HCT116 (cell line): Measurements from ENCODE around the gene WDR35. TPM values are rescaled to one million over a fixed set of nuclear protein-coding genes. Genes with fewer than 3 reads are reported as not detected.
A peak's percentile ranks its signal among the peaks of the same experiment; 100 is the strongest.

Experiments
- ATAC-seq: fragments of 200-7000 bp; cut with Tn5 transposase; 2 replicates; pipeline ENCODE4 v1.9.1; 2020; ENCODE audit warnings: mild to moderate bottlenecking, moderate library complexity
- BruUV-seq: library from RNA; stranded (reverse); fragments of 400-500 nt; replicated peaks from 2 replicates; lab custom pipeline; 2021; lab: Mats Ljungman, UMichigan
- CTCF ChIA-PET: fragments of 300-600 bp; sonication (Branson Sonifier 250); formaldehyde crosslinking; loops from one replicate; lab custom pipeline; 2021; ENCODE audit warnings: antibody characterized with exemption; lab: Charles Lee
- POLR2A ChIA-PET: fragments of 300-600, 350-600 bp; sonication (Branson Sonifier 250); formaldehyde crosslinking; loops from one replicate; lab custom pipeline; 2021; ENCODE audit warnings: antibody characterized with exemption; lab: Charles Lee
- RAD21 ChIA-PET, 2 experiments: fragments of 300-600 bp; sonication (Branson Sonifier 250); formaldehyde crosslinking; loops; one replicate each; lab custom pipeline; 2023; ENCODE audit warnings: low total read pairs in 2 of 2; ENCODE audit not compliant: uncharacterized antibody in 2 of 2, unreplicated experiment in 2 of 2, low non-redundant PET in 1 of 2; lab: Charles Lee
- DNase-seq: peaks from one replicate; pipeline ENCODE4 v3.0.0-alpha.2; 2010; ENCODE audit warnings: low read depth, low spot score
- H2AFZ ChIP-seq: fragments of 200-600 bp; shearing (Covaris generic), sonication (generic); 2 replicates; pipeline ENCODE4 v1.6.1; 2017; ENCODE audit warnings: low read depth, mixed run types, mixed read lengths, antibody characterized with exemption, low read length; ENCODE audit not compliant: poor library complexity, severe bottlenecking
- H3K27ac ChIP-seq: 2 replicates; pipeline ENCODE4 v1.5.1; 2012; ENCODE audit warnings: low read depth, low read length
- H3K27me3 ChIP-seq: fragments of 200-600 bp; sonication (generic); 2 replicates; pipeline ENCODE4 v1.6.1; 2016; ENCODE audit warnings: mixed run types, low read length, mixed read lengths; ENCODE audit not compliant: insufficient read depth
- H3K36me3 ChIP-seq, 2 experiments: fragments of 200-500 bp in 1 of 2; fragments of 200-600 bp in 1 of 2; sonication (Bioruptor generic) in 1 of 2; sonication (generic) in 1 of 2; 2 replicates each; pipeline versions ENCODE4 v1.5.1 to v1.6.1; 2014 to 2016; ENCODE audit warnings: low read length in 2 of 2, inconsistent platforms in 1 of 2, mixed read lengths in 1 of 2, mixed run types in 1 of 2; ENCODE audit not compliant: insufficient read depth in 2 of 2, control insufficient read depth in 1 of 2
- H3K4me1 ChIP-seq, 2 experiments: fragments of 200-600 bp in 1 of 2; sonication (generic) in 1 of 2; 2 replicates each; pipeline versions ENCODE4 v1.5.1 to v1.6.1; 2012 to 2017; ENCODE audit warnings: low read length in 2 of 2, inconsistent platforms in 1 of 2, mild to moderate bottlenecking in 1 of 2, mixed read lengths in 1 of 2, mixed run types in 1 of 2, moderate library complexity in 1 of 2; ENCODE audit not compliant: insufficient read depth in 2 of 2, control insufficient read depth in 1 of 2
- H3K4me2 ChIP-seq: fragments of 200-600 bp; sonication (generic); 2 replicates; pipeline ENCODE4 v1.6.1; 2017; ENCODE audit warnings: mixed run types, low read length, mixed read lengths
- H3K4me3 ChIP-seq, 2 experiments: fragments of 200-600 bp in 1 of 2; sonication (generic) in 1 of 2; replicated peaks in 1 of 2; 2 replicates each; pipeline ENCODE4 v1.5.1; 2011 to 2016; ENCODE audit warnings: low read length in 2 of 2, control low read depth in 1 of 2, low read depth in 1 of 2, mild to moderate bottlenecking in 1 of 2, mixed read lengths in 1 of 2, mixed run types in 1 of 2
- H3K79me2 ChIP-seq: fragments of 200-600 bp; sonication (generic); 2 replicates; pipeline ENCODE4 v1.6.1; 2017; ENCODE audit warnings: mild to moderate bottlenecking, mixed run types, low read length, moderate library complexity, mixed read lengths; ENCODE audit not compliant: insufficient read depth
- H3K9ac ChIP-seq: fragments of 200-600 bp; sonication (generic); 2 replicates; pipeline ENCODE4 v1.6.1; 2016; ENCODE audit warnings: low read length, mixed read lengths
- H3K9me2 ChIP-seq: fragments of 200-600 bp; sonication (generic), shearing (Covaris generic); 2 replicates; pipeline ENCODE4 v1.6.1; 2017; ENCODE audit warnings: mixed run types, mild to moderate bottlenecking, moderate library complexity; ENCODE audit not compliant: insufficient read depth
- H3K9me3 ChIP-seq, 2 experiments: fragments of 200-500 bp in 1 of 2; fragments of 200-600 bp in 1 of 2; sonication (Bioruptor generic) in 1 of 2; sonication (generic) in 1 of 2; 2 replicates each; pipeline ENCODE4 v1.6.1; 2014 to 2017; ENCODE audit warnings: low read length in 2 of 2, mixed read lengths in 2 of 2, inconsistent platforms in 1 of 2, low read depth in 1 of 2, mild to moderate bottlenecking in 1 of 2, mixed run types in 1 of 2, moderate library complexity in 1 of 2; ENCODE audit not compliant: control insufficient read depth in 1 of 2, insufficient read depth in 1 of 2
- H4K20me1 ChIP-seq: fragments of 200-600 bp; sonication (generic), shearing (Covaris generic); 2 replicates; pipeline ENCODE4 v1.6.1; 2017; ENCODE audit warnings: mixed run types, mild to moderate bottlenecking, moderate library complexity; ENCODE audit not compliant: insufficient read depth
- CBX3 ChIP-seq: IDR thresholded peaks from 2 replicates; pipeline ENCODE4 v1.6.1; 2012; ENCODE audit warnings: low read depth
- CEBPB ChIP-seq: IDR thresholded peaks from 2 replicates; pipeline ENCODE4 v1.6.1; 2012; ENCODE audit warnings: low read depth
- EGR1 ChIP-seq: IDR thresholded peaks from 2 replicates; pipeline ENCODE4 v1.6.1; 2012; ENCODE audit warnings: low read depth
- EZH2 ChIP-seq: fragments of 200-600 bp; sonication (generic); IDR thresholded peaks from 2 replicates; pipeline ENCODE4 v1.6.1; 2017; ENCODE audit warnings: antibody characterized with exemption, mixed run types
- EZH2phosphoT487 ChIP-seq: fragments of 200-600 bp; IDR thresholded peaks from 2 replicates; pipeline ENCODE4 v1.6.1; 2018; ENCODE audit warnings: antibody characterized with exemption, borderline replicate concordance
- FOSL1 ChIP-seq: IDR thresholded peaks from 2 replicates; pipeline ENCODE4 v1.6.1; 2012; ENCODE audit warnings: low read depth
- JUND ChIP-seq: IDR thresholded peaks from 2 replicates; pipeline ENCODE4 v1.6.1; 2012
- POLR2A ChIP-seq: IDR thresholded peaks from 2 replicates; pipeline ENCODE4 v1.7.0; 2011; ENCODE audit warnings: borderline replicate concordance; ENCODE audit not compliant: insufficient read depth, insufficient read length; ENCODE audit errors: extremely low read depth
- POLR2AphosphoS5 ChIP-seq: IDR thresholded peaks from 2 replicates; pipeline ENCODE4 v1.6.1; 2011; ENCODE audit warnings: mild to moderate bottlenecking, low read depth, low read length, moderate library complexity
- RAD21 ChIP-seq: IDR thresholded peaks from 2 replicates; pipeline ENCODE4 v1.6.1; 2012; ENCODE audit warnings: low read depth, mild to moderate bottlenecking
- TCF7L2 ChIP-seq: IDR thresholded peaks from 2 replicates; pipeline ENCODE4 v1.7.0; 2011; ENCODE audit warnings: borderline replicate concordance, inconsistent platforms; ENCODE audit not compliant: insufficient read depth, insufficient read length; ENCODE audit errors: extremely low read depth
- YY1 ChIP-seq: IDR thresholded peaks from 2 replicates; pipeline ENCODE4 v1.6.1; 2011; ENCODE audit warnings: low read length, low read depth, moderate library complexity, mild to moderate bottlenecking; ENCODE audit not compliant: insufficient replicate concordance; ENCODE audit errors: extremely low read depth
- ZFX ChIP-seq: fragments of 450-650 bp; IDR thresholded peaks from 2 replicates; pipeline ENCODE4 v1.6.1; 2017
- ZNF274 ChIP-seq: fragments of 200-500 bp; sonication (Bioruptor generic); IDR thresholded peaks from 2 replicates; pipeline ENCODE4 v1.6.1; 2014; ENCODE audit warnings: mild to moderate bottlenecking, low read depth, low read length, inconsistent platforms
- intact Hi-C: fragments of 100-400 bp; cut with micrococcal nuclease; formaldehyde crosslinking; loops from 2 replicates; pipeline ENCODE4 v1.10.0; 2022
- total RNA-seq: library from RNA; stranded (reverse); gene quantifications from one replicate; pipeline ENCODE4 v1.2.1, GENCODE V29; 2021; ENCODE audit not compliant: unreplicated experiment
- TF ChIP-seq, protein P1 (sequence below): IDR thresholded peaks from 2 replicates; pipeline ENCODE4 v1.6.1; 2011; ENCODE audit warnings: mild to moderate bottlenecking, low read length, moderate library complexity; ENCODE audit not compliant: insufficient replicate concordance; ENCODE audit errors: extremely low read depth
- TF ChIP-seq, protein P2 (sequence below): IDR thresholded peaks from 2 replicates; pipeline ENCODE4 v1.6.1; 2012
- TF ChIP-seq, protein P3 (sequence below): IDR thresholded peaks from 2 replicates; pipeline ENCODE4 v1.6.1; 2012
- TF ChIP-seq, protein P4 (sequence below), 3 experiments: fragments of 200-600 bp in 1 of 3; sonication (generic) in 1 of 3; IDR thresholded peaks in 2 of 3; conservative IDR thresholded peaks in 1 of 3; 2 replicates each; pipeline ENCODE4 v1.5.1; 2012 to 2017; ENCODE audit warnings: low read depth in 2 of 3, low read length in 2 of 3, antibody characterized with exemption in 1 of 3, borderline replicate concordance in 1 of 3, control low read depth in 1 of 3, mild to moderate bottlenecking in 1 of 3, mixed read lengths in 1 of 3, mixed run types in 1 of 3, moderate library complexity in 1 of 3; ENCODE audit not compliant: insufficient read depth in 1 of 3

WDR35 gene
- total RNA-seq, 1 experiment from 2014 or later = 9.6 TPM

DNA sequence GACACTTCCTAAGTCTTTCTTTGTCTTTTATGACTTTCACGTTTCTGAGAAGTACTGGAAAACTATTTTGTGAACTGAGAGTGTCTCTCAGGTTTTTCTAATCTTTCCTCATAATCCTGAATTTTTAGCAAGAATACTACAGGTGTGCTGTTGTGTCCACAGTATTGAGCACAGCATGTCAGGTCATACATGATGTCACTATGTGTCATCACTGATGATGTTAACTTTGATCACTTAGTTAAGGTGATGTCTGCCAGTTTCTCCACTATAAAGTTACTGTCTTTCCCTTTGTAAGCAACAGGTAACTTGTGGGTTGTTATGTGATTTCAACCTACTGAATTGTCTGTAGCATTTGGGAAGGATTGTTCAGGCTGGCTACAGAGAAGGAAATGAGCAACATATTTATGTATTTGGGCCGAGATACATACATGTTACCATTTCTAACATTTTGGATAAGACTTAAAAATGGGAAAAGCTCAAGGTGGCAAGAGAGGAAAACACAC is 11.5 kb upstream of the WDR35 start:
- POLR2A ChIA-PET = no interaction called here
- Histone ChIP-seq H3K4me3 (no peak overlapping the region), H3K27ac (no peak overlapping the region), H3K9me3 (no peaks in the 10 kb centered on the region), H4K20me1 (no peaks in the 10 kb centered on the region), H3K36me3 (no peaks in the 10 kb centered on the region), H3K79me2 (no peaks in the 10 kb centered on the region), H3K9ac (no peak overlapping the region), H3K9me2 (no peaks in the 10 kb centered on the region), H2AFZ (no peak overlapping the region), H3K27me3 (no peaks in the 10 kb centered on the region), H3K4me2 (no peak overlapping the region), H3K4me1 (no peaks in the 10 kb centered on the region)
- no TSS peak for BruUV-seq
- CTCF ChIA-PET = interaction anchor here (1.8 kb wide), 1 partner anchor 14 kb away, joined by 9 read pairs; no protein-coding TSS in a partner anchor
- TF ChIP-seq FOSL1 (0 out of 2 replicates have a peak, but pooled peaks have one; percentile 16), TCF7L2 (no peak)
- ATAC-seq (no peak), DNase-seq (no peak)
- RAD21 ChIA-PET = no interaction called here
- intact Hi-C loops = no loop called here

DNA sequence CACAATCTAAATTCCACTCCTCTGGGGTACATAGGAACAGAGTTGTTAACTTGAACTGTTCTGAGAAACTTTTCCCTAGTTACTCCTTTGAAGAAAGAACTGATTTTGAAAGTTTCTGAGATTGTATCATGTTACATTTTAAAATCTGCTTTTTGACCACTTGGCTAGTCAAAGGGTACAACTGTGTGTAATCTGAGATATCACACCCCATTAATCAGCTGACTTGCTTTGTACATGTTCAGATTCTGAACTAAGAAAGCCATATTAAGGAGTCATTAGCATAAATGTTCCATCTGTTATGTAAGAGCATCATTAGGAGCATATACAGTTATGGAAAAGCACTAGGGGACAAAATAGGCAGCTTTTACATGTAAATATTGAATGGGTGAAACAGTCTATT is 3.8 kb upstream of the WDR35 start:
- DNase-seq (no peak), ATAC-seq (no peak)
- Histone ChIP-seq H3K4me3 (no peak overlapping the region), H3K4me1 (peaks cover 2 to 14% of the 10 kb centered on the region in 2 experiments; a peak in 3 of 4 replicates), H3K9me3 (no peaks in the 10 kb centered on the region), H3K36me3 (no peaks in the 10 kb centered on the region), H4K20me1 (no peaks in the 10 kb centered on the region), H3K79me2 (peaks cover 10% of the 10 kb centered on the region), H3K27ac (no peak overlapping the region), H3K27me3 (no peaks in the 10 kb centered on the region), H3K9ac (no peak overlapping the region), H3K4me2 (no peak overlapping the region), H2AFZ (no peak overlapping the region), H3K9me2 (no peaks in the 10 kb centered on the region)
- intact Hi-C loops = no loop called here
- ChIA-PET RAD21 (no interaction called here), CTCF (no interaction called here), POLR2A (no interaction called here)
- no TSS peak for BruUV-seq
- TF ChIP-seq JUND = no peak
- no peak for TF ChIP-seq FOSL1
- no peak for TF ChIP-seq ZFX
- TF ChIP-seq POLR2A = no peak
- no peak for TF ChIP-seq ZNF274
- TF ChIP-seq CEBPB = no peak
- no peak for TF ChIP-seq CBX3
- TF ChIP-seq, protein P1, sequence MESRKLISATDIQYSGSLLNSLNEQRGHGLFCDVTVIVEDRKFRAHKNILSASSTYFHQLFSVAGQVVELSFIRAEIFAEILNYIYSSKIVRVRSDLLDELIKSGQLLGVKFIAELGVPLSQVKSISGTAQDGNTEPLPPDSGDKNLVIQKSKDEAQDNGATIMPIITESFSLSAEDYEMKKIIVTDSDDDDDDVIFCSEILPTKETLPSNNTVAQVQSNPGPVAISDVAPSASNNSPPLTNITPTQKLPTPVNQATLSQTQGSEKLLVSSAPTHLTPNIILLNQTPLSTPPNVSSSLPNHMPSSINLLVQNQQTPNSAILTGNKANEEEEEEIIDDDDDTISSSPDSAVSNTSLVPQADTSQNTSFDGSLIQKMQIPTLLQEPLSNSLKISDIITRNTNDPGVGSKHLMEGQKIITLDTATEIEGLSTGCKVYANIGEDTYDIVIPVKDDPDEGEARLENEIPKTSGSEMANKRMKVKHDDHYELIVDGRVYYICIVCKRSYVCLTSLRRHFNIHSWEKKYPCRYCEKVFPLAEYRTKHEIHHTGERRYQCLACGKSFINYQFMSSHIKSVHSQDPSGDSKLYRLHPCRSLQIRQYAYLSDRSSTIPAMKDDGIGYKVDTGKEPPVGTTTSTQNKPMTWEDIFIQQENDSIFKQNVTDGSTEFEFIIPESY = no peak
- TF ChIP-seq EGR1 = no peak
- TF ChIP-seq EZH2 = no peak
- TF ChIP-seq, protein P2, sequence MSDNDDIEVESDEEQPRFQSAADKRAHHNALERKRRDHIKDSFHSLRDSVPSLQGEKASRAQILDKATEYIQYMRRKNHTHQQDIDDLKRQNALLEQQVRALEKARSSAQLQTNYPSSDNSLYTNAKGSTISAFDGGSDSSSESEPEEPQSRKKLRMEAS = no peak
- TF ChIP-seq, protein P3, sequence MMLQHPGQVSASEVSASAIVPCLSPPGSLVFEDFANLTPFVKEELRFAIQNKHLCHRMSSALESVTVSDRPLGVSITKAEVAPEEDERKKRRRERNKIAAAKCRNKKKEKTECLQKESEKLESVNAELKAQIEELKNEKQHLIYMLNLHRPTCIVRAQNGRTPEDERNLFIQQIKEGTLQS = no peak
- TF ChIP-seq POLR2AphosphoS5 = no peak
- TF ChIP-seq RAD21 = no peak
- no peak for TF ChIP-seq YY1
- no peak for TF ChIP-seq EZH2phosphoT487
- TF ChIP-seq, protein P4, sequence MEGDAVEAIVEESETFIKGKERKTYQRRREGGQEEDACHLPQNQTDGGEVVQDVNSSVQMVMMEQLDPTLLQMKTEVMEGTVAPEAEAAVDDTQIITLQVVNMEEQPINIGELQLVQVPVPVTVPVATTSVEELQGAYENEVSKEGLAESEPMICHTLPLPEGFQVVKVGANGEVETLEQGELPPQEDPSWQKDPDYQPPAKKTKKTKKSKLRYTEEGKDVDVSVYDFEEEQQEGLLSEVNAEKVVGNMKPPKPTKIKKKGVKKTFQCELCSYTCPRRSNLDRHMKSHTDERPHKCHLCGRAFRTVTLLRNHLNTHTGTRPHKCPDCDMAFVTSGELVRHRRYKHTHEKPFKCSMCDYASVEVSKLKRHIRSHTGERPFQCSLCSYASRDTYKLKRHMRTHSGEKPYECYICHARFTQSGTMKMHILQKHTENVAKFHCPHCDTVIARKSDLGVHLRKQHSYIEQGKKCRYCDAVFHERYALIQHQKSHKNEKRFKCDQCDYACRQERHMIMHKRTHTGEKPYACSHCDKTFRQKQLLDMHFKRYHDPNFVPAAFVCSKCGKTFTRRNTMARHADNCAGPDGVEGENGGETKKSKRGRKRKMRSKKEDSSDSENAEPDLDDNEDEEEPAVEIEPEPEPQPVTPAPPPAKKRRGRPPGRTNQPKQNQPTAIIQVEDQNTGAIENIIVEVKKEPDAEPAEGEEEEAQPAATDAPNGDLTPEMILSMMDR (IDR thresholded peaks at IDR 0.05 in 2 of 3, conservative IDR thresholded peaks at IDR 0.05 in 1 of 3; ENCODE audit: borderline replicate concordance in 1 of 3, insufficient read depth in 1 of 3, low read depth in 2 of 3, low read length in 2 of 3) = no peak
